CD14-positive monocyte (primary cell): ENCODE results near the gene TNIP1. TPM values are rescaled to one million over a fixed set of nuclear protein-coding genes. Genes with fewer than 3 reads are reported as not detected.

ENCODE experiments used
- DNase-seq, 3 donors: peaks; one replicate each; pipeline ENCODE4 v3.0.0-alpha.2; 2011 to 2022
- H2AFZ ChIP-seq: 2 replicates; pipeline ENCODE4 v1.6.0; 2012; ENCODE audit warnings: mild to moderate bottlenecking, low read depth, low read length, inconsistent platforms; ENCODE audit not compliant: insufficient read depth, poor library complexity, severe bottlenecking
- H3K27ac ChIP-seq, 2 donors: 1 replicate in 1 of 2; 2 replicates in 1 of 2; pipeline ENCODE4 v1.5.1; 2012 to 2013; ENCODE audit warnings: low read length in 2 of 2, control low read depth in 1 of 2, inconsistent platforms in 1 of 2, low read depth in 1 of 2, mild to moderate bottlenecking in 1 of 2
- H3K27me3 ChIP-seq, 2 donors: one replicate each; pipeline versions ENCODE4 v1.6.0 to v1.6.1; 2011 to 2013; ENCODE audit warnings: low read length in 2 of 2; ENCODE audit not compliant: control insufficient read depth in 2 of 2, insufficient read depth in 2 of 2
- H3K36me3 ChIP-seq, 2 donors: replicated peaks in 1 of 2; 1 replicate in 1 of 2; 2 replicates in 1 of 2; pipeline versions ENCODE4 v1.5.1 to v1.6.1; 2012 to 2013; ENCODE audit warnings: low read length in 2 of 2, control low read depth in 1 of 2, inconsistent platforms in 1 of 2, mild to moderate bottlenecking in 1 of 2; ENCODE audit not compliant: insufficient read depth in 2 of 2, control insufficient read depth in 1 of 2
- H3K4me1 ChIP-seq, 2 donors: 1 replicate in 1 of 2; 2 replicates in 1 of 2; pipeline versions ENCODE4 v1.5.1 to v1.6.1; 2012 to 2013; ENCODE audit warnings: low read length in 2 of 2, control low read depth in 1 of 2, inconsistent platforms in 1 of 2, mild to moderate bottlenecking in 1 of 2, moderate library complexity in 1 of 2; ENCODE audit not compliant: insufficient read depth in 2 of 2, control insufficient read depth in 1 of 2
- H3K4me2 ChIP-seq: replicated peaks from 2 replicates; pipeline ENCODE3; 2012; ENCODE audit warnings: low read length, moderate library complexity, mild to moderate bottlenecking; ENCODE audit not compliant: poor library complexity, severe bottlenecking; ENCODE audit errors: extremely low read depth
- H3K4me3 ChIP-seq, 3 experiments: fragments of 200-600 bp in 1 of 3; sonication (generic) in 1 of 3; replicated peaks in 1 of 3; 1 replicate in 2 of 3; 2 replicates in 1 of 3; pipeline ENCODE4 v1.5.1; 2011 to 2013; ENCODE audit warnings: low read length in 3 of 3, mild to moderate bottlenecking in 3 of 3, control low read depth in 2 of 3, low read depth in 2 of 3, inconsistent platforms in 1 of 3, moderate library complexity in 1 of 3
- H3K79me2 ChIP-seq: 2 replicates; pipeline ENCODE4 v1.6.0; 2012; ENCODE audit warnings: mild to moderate bottlenecking, control low read depth, inconsistent platforms, low read length, moderate library complexity; ENCODE audit not compliant: insufficient read depth
- H3K9ac ChIP-seq: 2 replicates; pipeline ENCODE4 v1.6.0; 2017; ENCODE audit warnings: low read length, mild to moderate bottlenecking; ENCODE audit not compliant: insufficient read depth, poor library complexity, severe bottlenecking
- H3K9me3 ChIP-seq, 2 donors: replicated peaks in 1 of 2; 1 replicate in 1 of 2; 2 replicates in 1 of 2; pipeline versions ENCODE4 v1.5.1 to v1.6.1; 2012 to 2013; ENCODE audit warnings: low read length in 2 of 2, control low read depth in 1 of 2; ENCODE audit not compliant: control insufficient read depth in 1 of 2, insufficient read depth in 1 of 2
- H4K20me1 ChIP-seq: 2 replicates; pipeline ENCODE4 v1.6.0; 2012; ENCODE audit warnings: mild to moderate bottlenecking, low read length, control low read depth, moderate library complexity; ENCODE audit not compliant: insufficient read depth
- H3K27ac Mint-ChIP-seq, 7 donors: one replicate each; pipeline ENCODE4 v1.8.0; 2020; ENCODE audit warnings: mild to moderate bottlenecking in 7 of 7, mixed read lengths in 7 of 7, moderate library complexity in 6 of 7, inconsistent platforms in 2 of 7
- H3K27me3 Mint-ChIP-seq, 3 donors: one replicate each; pipeline ENCODE4 v1.8.0; 2021 to 2022; ENCODE audit warnings: low read depth in 3 of 3, mild to moderate bottlenecking in 3 of 3, mixed read lengths in 3 of 3, moderate library complexity in 3 of 3, inconsistent platforms in 1 of 3
- H3K36me3 Mint-ChIP-seq, 2 donors: one replicate each; pipeline ENCODE4 v1.8.0; 2020; ENCODE audit warnings: mixed read lengths in 2 of 2, inconsistent platforms in 1 of 2, mild to moderate bottlenecking in 1 of 2
- H3K4me1 Mint-ChIP-seq: one replicate; pipeline ENCODE4 v1.8.0; 2020; ENCODE audit warnings: mild to moderate bottlenecking, mixed read lengths
- H3K4me3 Mint-ChIP-seq, 2 donors: one replicate each; pipeline ENCODE4 v1.8.0; 2020; ENCODE audit warnings: mild to moderate bottlenecking in 2 of 2, mixed read lengths in 2 of 2, moderate library complexity in 1 of 2
- H3K9me3 Mint-ChIP-seq, 7 donors: one replicate each; pipeline ENCODE4 v1.8.0; 2020 to 2022; ENCODE audit warnings: mixed read lengths in 7 of 7, mild to moderate bottlenecking in 6 of 7, moderate library complexity in 6 of 7, inconsistent platforms in 2 of 7
- CTCF ChIP-seq: fragments of 200-600 bp; IDR thresholded peaks from one replicate; pipeline ENCODE4 v1.8.0; 2022; ENCODE audit warnings: antibody characterized with exemption, mild to moderate bottlenecking
- WGBS: methylation state at CpG from one replicate; pipeline ENCODE4 v1.1.5; 2013; ENCODE audit warnings: missing lambda C conversion rate; ENCODE audit not compliant: insufficient coverage; 5-methylcytosine and 5-hydroxymethylcytosine counted together
- intact Hi-C, 2 donors: fragments of 100-400 bp; cut with micrococcal nuclease; formaldehyde crosslinking; loops; one replicate each; pipeline versions ENCODE4 v1.15.0 to v1.15.1; 2023
- polyA plus RNA-seq, 3 donors: library from polyadenylated mRNA; depleted of rRNA in 1 of 3; unstranded in 2 of 3; stranded (reverse) in 1 of 3; fragments of 300-500 nt in 2 of 3; fragments of >200 nt in 1 of 3; fragmentation: Illumina TruSeq in 2 of 3; gene quantifications; 1 replicate in 2 of 3; 2 replicates in 1 of 3; pipeline ENCODE4 v1.2.3, GENCODE V29; 2012 to 2021

TNIP1 gene
- polyA plus RNA-seq, 3 donors, result 30.8 to 108 (median 46.4) TPM

- H2AFZ ChIP-seq, result no peak overlapping the region
- DNase-seq, result peak; percentile 55 to 75 (median 74)
Observed at GRCh38 chr5:151115272-151115905, 34.6 kb upstream of the TNIP1 start.

GRCh38 chr5:151113651-151114050 lies 32.8 kb upstream of the TNIP1 start:
- peaks cover 28% of the 10 kb centered on the region for H4K20me1 ChIP-seq
- H3K4me1 Mint-ChIP-seq, result peaks cover 6% of the 10 kb centered on the region
- peaks cover 51 to 88% of the 10 kb centered on the region in 2 donors for H3K36me3 ChIP-seq
- no peaks in the 10 kb centered on the region for H3K27me3 ChIP-seq
- H3K27ac Mint-ChIP-seq, result peak overlapping the region in 1 of 7 donors; percentile 86
- peak overlapping the region in 1 of 2 donors; percentile 10 for H3K27ac ChIP-seq
- no peak overlapping the region for H3K4me3 Mint-ChIP-seq
- no peaks in the 10 kb centered on the region for H3K9me3 Mint-ChIP-seq
- intact Hi-C loops, result loop anchor here in 1 of 2 donors (2.0 kb wide), 1 partner anchor 15 kb away; no protein-coding TSS in a partner anchor
- no peaks in the 10 kb centered on the region for H3K4me1 ChIP-seq
- H3K27me3 Mint-ChIP-seq, result no peaks in the 10 kb centered on the region
- no peak overlapping the region for H3K9ac ChIP-seq
- no peak overlapping the region for H3K4me3 ChIP-seq
- H3K36me3 Mint-ChIP-seq, result peaks cover 64 to 79% of the 10 kb centered on the region in 2 donors
- H2AFZ ChIP-seq, result no peak overlapping the region
- 88% methylated on average over 3 of the region's 3 CpGs for WGBS
- TF ChIP-seq CTCF, result no peak
- no peaks in the 10 kb centered on the region for H3K9me3 ChIP-seq
- H3K4me2 ChIP-seq, result no peak overlapping the region
- peak in 1 of 3 donors; percentile 50 for DNase-seq
- H3K79me2 ChIP-seq, result peaks cover 3% of the 10 kb centered on the region

More at GRCh38 chr5:151115272-151115905, 34.6 kb upstream of the TNIP1 start:
- intact Hi-C loops, result loop anchor here in 1 of 2 donors (1.0 kb wide), 1 partner anchor 64 kb away; no protein-coding TSS in a partner anchor
- Mint-ChIP-seq H3K4me1 (peaks cover 6% of the 10 kb centered on the region), H3K4me3 (no peak overlapping the region), H3K36me3 (peaks cover 63 to 79% of the 10 kb centered on the region in 2 donors), H3K9me3 (no peaks in the 10 kb centered on the region), H3K27ac (peak overlapping the region in 1 of 7 donors; percentile 63), H3K27me3 (no peaks in the 10 kb centered on the region)
- Histone ChIP-seq H3K36me3 (peaks cover 51 to 88% of the 10 kb centered on the region in 2 donors), H3K27ac (peak overlapping the region in 1 of 2 donors; percentile 44), H3K9ac (no peak overlapping the region), H3K79me2 (peaks cover 3% of the 10 kb centered on the region), H4K20me1 (peaks cover 22% of the 10 kb centered on the region), H3K9me3 (no peaks in the 10 kb centered on the region), H3K4me2 (no peak overlapping the region), H3K27me3 (no peaks in the 10 kb centered on the region), H3K4me3 (no peak overlapping the region), H3K4me1 (no peaks in the 10 kb centered on the region)
- peak; percentile 98 for TF ChIP-seq CTCF
- no CpG with 5 or more reads among the region's 7 CpGs for WGBS
